ENCODE data around the gene CERCAM. TPM values are rescaled to one million over a fixed set of nuclear protein-coding genes. Genes with fewer than 3 reads are reported as not detected.

Gene CERCAM
- 47.3 and 60.8 TPM in 2 replicates for total RNA-seq (ENCODE audit: low replicate concordance)
- long read RNA-seq, partial matches to known transcripts, result 3 of 6 reads
- long read RNA-seq, other reads (novel, unspliced or antisense), result 0 of 6 reads

DNA sequence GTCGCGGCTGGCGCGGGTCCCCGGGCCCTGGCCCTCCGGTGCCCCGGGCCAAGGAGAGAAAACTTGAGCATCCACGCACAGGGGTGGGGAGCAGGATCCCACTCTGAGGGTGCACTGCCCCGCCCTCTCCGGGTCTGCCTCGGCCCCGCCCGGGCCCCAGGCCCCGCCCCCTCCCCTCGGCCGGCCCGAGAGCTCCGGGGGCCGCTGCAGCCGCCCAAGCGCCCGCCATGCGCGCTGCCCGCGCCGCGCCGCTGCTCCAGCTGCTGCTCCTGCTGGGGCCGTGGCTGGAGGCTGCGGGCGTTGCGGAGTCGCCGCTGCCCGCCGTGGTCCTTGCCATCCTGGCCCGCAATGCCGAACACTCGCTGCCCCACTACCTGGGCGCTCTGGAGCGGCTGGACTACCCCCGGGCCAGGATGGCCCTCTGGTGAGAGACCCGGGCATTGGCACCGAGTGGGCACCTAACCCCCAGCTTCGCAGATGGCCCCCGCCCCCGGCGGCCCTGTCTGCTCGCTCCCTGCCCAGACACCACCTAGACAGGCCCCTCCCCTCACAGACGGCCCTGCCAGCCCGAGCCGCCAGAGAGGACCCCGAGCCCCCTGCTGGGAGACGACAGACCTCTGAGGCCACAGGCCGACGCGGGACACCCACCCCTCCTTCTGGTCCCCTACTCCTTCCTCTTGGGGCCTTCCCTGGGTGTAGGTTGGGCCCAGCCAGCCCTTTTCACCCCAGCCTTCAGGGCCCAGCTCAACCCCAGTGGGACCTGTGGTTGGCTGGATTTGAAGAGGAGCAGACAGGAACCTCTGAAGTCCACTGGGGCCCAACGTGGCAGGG is at the start of gene CERCAM:
TSS of gene CERCAM (plus strand) at position 207 of the 831 bp plus-strand sequence. CDS start at position 228, 21 bp downstream.
- H3K9me3 Mint-ChIP-seq, result no peaks in the 10 kb centered on the region
- peak; percentile 76 for DNase-seq (ENCODE audit: extremely low spot score, unreplicated experiment)
- no peaks in the 10 kb centered on the region for H3K36me3 Mint-ChIP-seq
- peaks cover 9% of the 10 kb centered on the region for H3K4me1 Mint-ChIP-seq (ENCODE audit: unreplicated experiment)
- TF ChIP-seq CTCF (conservative IDR thresholded peaks at IDR 0.05), result peak; percentile 46
- H3K27ac Mint-ChIP-seq, result peak within 1 kb of the TSS; percentile 79
- peaks cover 7% of the 10 kb centered on the region for H3K27me3 Mint-ChIP-seq
- peak within 1 kb of the TSS; percentile 83 for H3K4me3 Mint-ChIP-seq

DNA sequence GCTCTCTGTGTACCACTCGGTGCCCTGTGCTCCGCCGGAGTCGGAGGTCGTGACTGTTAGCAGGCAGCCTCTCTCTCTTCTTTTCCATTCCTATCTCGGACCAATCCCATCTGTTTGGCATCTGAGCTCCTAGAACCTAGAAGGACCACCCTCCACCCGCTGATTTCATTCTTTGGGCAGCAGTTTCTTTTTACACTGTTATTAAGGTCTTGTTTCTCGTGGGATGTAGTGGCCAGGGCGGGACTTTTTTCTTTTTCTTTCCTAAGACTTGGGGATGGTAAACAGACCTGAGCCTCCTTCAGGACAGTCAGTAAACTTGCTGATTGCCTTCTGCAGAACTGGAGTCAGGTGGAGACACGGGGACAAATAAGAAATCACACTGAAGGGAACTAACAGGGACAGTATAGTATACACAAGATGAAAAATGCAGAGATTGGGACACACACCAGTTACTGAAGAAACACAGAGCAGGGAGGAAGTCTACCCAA is 49.0 kb upstream of the CERCAM start:
- TF ChIP-seq CTCF (conservative IDR thresholded peaks at IDR 0.05), result no peak

DNA sequence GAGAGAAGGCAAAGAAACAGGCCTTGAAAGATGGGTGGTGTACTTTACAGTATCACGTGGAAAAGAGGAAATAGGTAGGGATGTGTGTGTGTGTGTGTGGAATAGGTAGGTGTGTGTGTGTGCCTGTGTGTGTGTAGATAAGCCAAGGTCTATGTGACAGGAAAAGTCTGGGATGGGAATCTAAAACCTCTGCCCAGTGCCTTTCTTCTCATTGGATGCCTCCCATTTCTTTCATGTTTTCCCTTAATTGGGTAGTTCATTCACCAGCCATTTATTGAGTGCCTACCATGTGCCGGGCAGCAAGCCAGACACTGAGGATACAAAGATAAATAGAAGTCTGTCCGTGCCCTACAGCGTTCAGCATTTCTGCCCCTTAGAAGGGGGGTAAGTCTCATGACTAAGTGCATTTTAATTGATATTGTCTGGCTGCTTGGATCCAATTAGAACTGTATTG is 48.4 kb upstream of the CERCAM start:
- Mint-ChIP-seq H3K27ac (peak overlapping the region; percentile 98), H3K27me3 (no peaks in the 10 kb centered on the region), H3K36me3 (no peaks in the 10 kb centered on the region), H3K9me3 (no peaks in the 10 kb centered on the region), H3K4me3 (peak overlapping the region; percentile 99), H3K4me1 (ENCODE audit: unreplicated experiment) (peaks cover 29% of the 10 kb centered on the region)
- DNase-seq (ENCODE audit: extremely low spot score, unreplicated experiment), result no peak
- TF ChIP-seq CTCF (conservative IDR thresholded peaks at IDR 0.05), result no peak

More for the DNA sequence above, 49.0 kb upstream of the CERCAM start:
- H3K9me3 Mint-ChIP-seq, result no peaks in the 10 kb centered on the region
- peaks cover 34% of the 10 kb centered on the region for H3K4me1 Mint-ChIP-seq (ENCODE audit: unreplicated experiment)
- no peaks in the 10 kb centered on the region for H3K36me3 Mint-ChIP-seq
- no peaks in the 10 kb centered on the region for H3K27me3 Mint-ChIP-seq
- DNase-seq (ENCODE audit: extremely low spot score, unreplicated experiment), result no peak
- H3K4me3 Mint-ChIP-seq, result peak overlapping the region; percentile 99
- H3K27ac Mint-ChIP-seq, result peak overlapping the region; percentile 98

GRCh38 chr9:128372784-128373183 is 47.9 kb upstream of the CERCAM start:
- no peaks in the 10 kb centered on the region for H3K27me3 Mint-ChIP-seq
- H3K9me3 Mint-ChIP-seq, result no peaks in the 10 kb centered on the region
- no peak for TF ChIP-seq CTCF (conservative IDR thresholded peaks at IDR 0.05)
- H3K36me3 Mint-ChIP-seq, result no peaks in the 10 kb centered on the region
- H3K4me3 Mint-ChIP-seq, result peak overlapping the region; percentile 99
- no peak for DNase-seq (ENCODE audit: extremely low spot score, unreplicated experiment)
- H3K27ac Mint-ChIP-seq, result peak overlapping the region; percentile 98
- H3K4me1 Mint-ChIP-seq (ENCODE audit: unreplicated experiment), result peaks cover 29% of the 10 kb centered on the region

DNA sequence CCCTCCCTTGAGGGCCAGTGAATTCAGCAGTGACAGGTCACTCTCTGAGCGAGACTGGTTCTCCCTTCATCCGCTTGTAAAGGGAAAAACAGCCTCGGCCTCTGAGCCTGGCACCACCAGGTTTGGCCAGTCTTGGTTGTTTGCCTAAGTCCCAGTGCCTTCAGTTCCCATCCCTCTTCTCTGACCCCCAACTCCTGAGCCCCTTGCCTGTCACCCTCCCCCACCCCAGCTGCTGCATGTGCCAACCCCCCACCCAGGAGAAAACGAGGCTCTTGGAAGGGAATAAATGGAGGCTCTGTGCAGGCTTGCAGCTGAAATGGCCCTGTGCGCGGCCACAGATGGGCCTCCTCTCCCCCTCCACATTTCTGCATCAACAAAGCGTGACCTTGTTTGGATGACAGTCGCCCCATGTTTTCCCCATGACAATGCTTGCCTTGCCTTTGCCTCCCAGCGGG is 46.4 kb upstream of the CERCAM start:
- no peak for TF ChIP-seq CTCF (conservative IDR thresholded peaks at IDR 0.05)

More for the DNA sequence above, 46.4 kb upstream of the CERCAM start:
- Mint-ChIP-seq H3K27ac (no peak overlapping the region), H3K4me1 (ENCODE audit: unreplicated experiment) (peaks cover 29% of the 10 kb centered on the region), H3K9me3 (no peaks in the 10 kb centered on the region), H3K27me3 (no peaks in the 10 kb centered on the region), H3K4me3 (no peak overlapping the region), H3K36me3 (no peaks in the 10 kb centered on the region)
- DNase-seq (ENCODE audit: extremely low spot score, unreplicated experiment), result no peak

Data from type B pancreatic cell (in vitro differentiated cells).